Measurements from ENCODE around the gene PIP. TPM values are rescaled to one million over a fixed set of nuclear protein-coding genes. Genes with fewer than 3 reads are reported as not detected.

The PIP gene
- total and polyA plus RNA-seq, 2 of the 8 experiments (the other 6 are each of a cell fraction or from before 2014, with no cell fraction given), result not detected

GRCh38 chr7:143096146-143096545, 35.7 kb upstream of the PIP start:
- H4K20me1 ChIP-seq (replicated peaks in 1 of 2; ENCODE audit: control insufficient read depth in 1 of 2, insufficient read depth in 2 of 2, low read length in 2 of 2), result no peaks in the 10 kb centered on the region
- no peak overlapping the region for H3K23ac ChIP-seq (ENCODE audit: insufficient read length)
- H3K4ac ChIP-seq (replicated peaks; ENCODE audit: insufficient read length, low read depth, low read length), result no peak overlapping the region
- no peak overlapping the region for H2AK5ac ChIP-seq (ENCODE audit: low read depth, low read length)
- no peak overlapping the region for H3K4me3 ChIP-seq (ENCODE audit: extremely low read depth in 1 of 4, insufficient read depth in 2 of 4, low read depth in 3 of 4, low read length in 4 of 4)
- no peak overlapping the region for H2AFZ ChIP-seq (ENCODE audit: low read length)
- no peak overlapping the region for H4K5ac ChIP-seq (ENCODE audit: insufficient read length, low read depth, low read length)
- H3K79me2 ChIP-seq (ENCODE audit: control insufficient read depth in 1 of 2, insufficient read depth in 2 of 2, low read length in 2 of 2), result no peaks in the 10 kb centered on the region
- no peak overlapping the region for H3K9ac ChIP-seq (replicated peaks in 1 of 4; ENCODE audit: extremely low read depth in 1 of 4, low read depth in 3 of 4, low read length in 3 of 4)
- ChIA-PET CTCF (ENCODE audit: partially characterized antibody) (interaction anchor here (1.5 kb wide), 1 partner anchor 119 kb away, joined by 3 read pairs; no protein-coding TSS in a partner anchor), POLR2A (ENCODE audit: partially characterized antibody) (no interaction called here)
- H4K91ac ChIP-seq (replicated peaks; ENCODE audit: insufficient read length, low read length), result no peak overlapping the region
- H2BK12ac ChIP-seq (ENCODE audit: low read depth, low read length), result no peak overlapping the region
- peaks cover 3 to 6% of the 10 kb centered on the region in 2 experiments; a peak in 3 of 4 replicates for H3K9me3 ChIP-seq (ENCODE audit: insufficient read depth in 2 of 2, low read depth in 1 of 2, low read length in 1 of 2)
- TF ChIP-seq ASH2L (IDR thresholded peaks at IDR 0.05; ENCODE audit: low read length) (no peak), JUN (IDR thresholded peaks at IDR 0.05; ENCODE audit: low read depth, low read length) (no peak), ZNF274 (IDR thresholded peaks at IDR 0.05; ENCODE audit: borderline replicate concordance, extremely low read depth, low read length) (no peak)
- WGBS, 2 experiments (ENCODE audit: extremely low coverage in 1 of 2, insufficient coverage in 1 of 2, insufficient read length in 1 of 2, insufficient replicate concordance in 2 of 2, low coverage in 1 of 2, low lambda C conversion rate in 2 of 2, missing lambda C conversion rate in 1 of 2), result 90% methylated on average over 2 of the region's 2 CpGs; no CpG with 5 or more reads in 1 of the 2 experiments
- H3K18ac ChIP-seq (ENCODE audit: extremely low read depth, low read length), result no peak overlapping the region
- H4K8ac ChIP-seq (ENCODE audit: extremely low read depth, insufficient read depth, low read length), result no peak overlapping the region
- no peak overlapping the region for H3K27ac ChIP-seq (ENCODE audit: low read depth, low read length)
- no peak overlapping the region for H2BK20ac ChIP-seq (ENCODE audit: low read length)
- no peak overlapping the region for H2BK15ac ChIP-seq (ENCODE audit: low read length)
- H3K4me2 ChIP-seq (ENCODE audit: insufficient read depth in 1 of 2, low read depth in 2 of 2, low read length in 2 of 2), result no peak overlapping the region
- no peak overlapping the region for H2BK5ac ChIP-seq (ENCODE audit: low read depth, low read length)
- H2BK120ac ChIP-seq (replicated peaks; ENCODE audit: low read depth, low read length), result no peak overlapping the region
- H3K27me3 ChIP-seq (replicated peaks in 1 of 4; ENCODE audit: control insufficient read depth in 3 of 4, extremely low read depth in 1 of 4, insufficient read depth in 3 of 4, low read length in 3 of 4), result no peaks in the 10 kb centered on the region
- no peaks in the 10 kb centered on the region for H3K23me2 ChIP-seq (ENCODE audit: low read depth, low read length)
- H3K4me1 ChIP-seq (replicated peaks in 1 of 4; ENCODE audit: control insufficient read depth in 3 of 4, insufficient read depth in 4 of 4, low read length in 3 of 4), result no peaks in the 10 kb centered on the region
- no peak for FAIRE-seq
- DNase-seq (ENCODE audit: low read depth in 1 of 2, low spot score in 2 of 2), result no peak
- H3K56ac ChIP-seq (replicated peaks; ENCODE audit: insufficient read length, low read depth, low read length), result no peak overlapping the region
- H3K79me1 ChIP-seq (ENCODE audit: low read depth, low read length), result no peaks in the 10 kb centered on the region
- H3K14ac ChIP-seq (ENCODE audit: insufficient read length), result no peak overlapping the region
- no peaks in the 10 kb centered on the region for H3K36me3 ChIP-seq (ENCODE audit: control insufficient read depth in 2 of 4, insufficient read depth in 4 of 4, low read length in 3 of 4)

Measured in H1 (cell line).